ENCODE data around the gene CCDC174. TPM values are rescaled to one million over a fixed set of nuclear protein-coding genes. Genes with fewer than 3 reads are reported as not detected.

The CCDC174 gene
- total and polyA plus RNA-seq, 2 of the 4 experiments (the other 2 are of a cell fraction), result 5.9 to 9.6 TPM

- Histone ChIP-seq H2AK9ac (replicated peaks; ENCODE audit: low read depth, low read length, poor library complexity) (no peak overlapping the region), H3K9me3 (ENCODE audit: control insufficient read depth, insufficient read depth, low read length) (no peaks in the 10 kb centered on the region; the same call in 1 of the 2 replicates), H3K14ac (replicated peaks; ENCODE audit: low read depth, low read length) (no peak overlapping the region), H2BK5ac (ENCODE audit: low read depth, low read length, poor library complexity, severe bottlenecking) (no peak overlapping the region), H4K91ac (ENCODE audit: insufficient read depth, low read depth, low read length) (no peak overlapping the region), H3K18ac (ENCODE audit: low read depth, low read length) (no peak overlapping the region), H3K9ac (ENCODE audit: low read depth, low read length) (no peak overlapping the region), H2AK5ac (ENCODE audit: low read depth, low read length) (no peak overlapping the region), H3K56ac (ENCODE audit: extremely low read depth, insufficient read depth, low read length) (no peak overlapping the region), H3K27ac (ENCODE audit: insufficient read depth, low read length) (no peak overlapping the region), H2AFZ (replicated peaks; ENCODE audit: low read length, poor library complexity) (peak overlapping the region; percentile 53), H3K4me1 (ENCODE audit: control insufficient read depth, insufficient read depth, low read length) (peaks cover 8% of the 10 kb centered on the region), H3K79me1 (ENCODE audit: low read depth in 1 of 2, low read length in 2 of 2) (no peaks in the 10 kb centered on the region), H2BK120ac (ENCODE audit: low read depth, low read length) (no peak overlapping the region), H3K4me2 (ENCODE audit: low read depth, low read length) (no peak overlapping the region), H2BK15ac (ENCODE audit: low read depth, low read length) (no peak overlapping the region), H3K4me3 (ENCODE audit: insufficient read depth, low read depth, low read length) (no peak overlapping the region), H2BK20ac (ENCODE audit: low read depth, low read length) (no peak overlapping the region), H4K20me1 (ENCODE audit: insufficient read depth, low read length) (no peaks in the 10 kb centered on the region), H3K4ac (ENCODE audit: low read depth, low read length) (no peak overlapping the region), H4K8ac (ENCODE audit: low read depth in 2 of 2, low read length in 2 of 2) (no peak overlapping the region), H3K27me3 (ENCODE audit: control insufficient read depth, insufficient read depth, low read length) (no peaks in the 10 kb centered on the region), H4K5ac (ENCODE audit: low read depth, low read length) (no peak overlapping the region), H3K9me1 (ENCODE audit: insufficient read depth, low read length) (peaks cover 3% of the 10 kb centered on the region; the same call in 1 of the 2 replicates), H3K36me3 (ENCODE audit: control insufficient read depth, insufficient read depth, low read length) (no peaks in the 10 kb centered on the region), H3K23ac (ENCODE audit: low read depth, low read length) (no peak overlapping the region)
- dilution Hi-C loops (cut with HindIII; ENCODE audit: low sequenced_read_pairs, unreplicated experiment), result no loop called here
- in situ Hi-C loops (cut with MboI; ENCODE audit: low sequenced_read_pairs), result no loop called here
- TF ChIP-seq, protein P1, sequence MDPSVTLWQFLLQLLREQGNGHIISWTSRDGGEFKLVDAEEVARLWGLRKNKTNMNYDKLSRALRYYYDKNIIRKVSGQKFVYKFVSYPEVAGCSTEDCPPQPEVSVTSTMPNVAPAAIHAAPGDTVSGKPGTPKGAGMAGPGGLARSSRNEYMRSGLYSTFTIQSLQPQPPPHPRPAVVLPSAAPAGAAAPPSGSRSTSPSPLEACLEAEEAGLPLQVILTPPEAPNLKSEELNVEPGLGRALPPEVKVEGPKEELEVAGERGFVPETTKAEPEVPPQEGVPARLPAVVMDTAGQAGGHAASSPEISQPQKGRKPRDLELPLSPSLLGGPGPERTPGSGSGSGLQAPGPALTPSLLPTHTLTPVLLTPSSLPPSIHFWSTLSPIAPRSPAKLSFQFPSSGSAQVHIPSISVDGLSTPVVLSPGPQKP (IDR thresholded peaks at IDR 0.05; ENCODE audit: borderline replicate concordance, low read depth, low read length), result no peak
- TF ChIP-seq SMC3 (IDR thresholded peaks at IDR 0.05; ENCODE audit: low read depth, low read length) (no peak), MXI1 (IDR thresholded peaks at IDR 0.05; ENCODE audit: borderline replicate concordance, low read depth, low read length) (no peak), BHLHE40 (IDR thresholded peaks at IDR 0.05; ENCODE audit: low read depth, low read length) (no peak), MAZ (IDR thresholded peaks at IDR 0.05; ENCODE audit: borderline replicate concordance, low read depth, low read length) (no peak), CEBPB (IDR thresholded peaks at IDR 0.05; ENCODE audit: low read depth, low read length) (no peak)
- TF ChIP-seq, protein P2, sequence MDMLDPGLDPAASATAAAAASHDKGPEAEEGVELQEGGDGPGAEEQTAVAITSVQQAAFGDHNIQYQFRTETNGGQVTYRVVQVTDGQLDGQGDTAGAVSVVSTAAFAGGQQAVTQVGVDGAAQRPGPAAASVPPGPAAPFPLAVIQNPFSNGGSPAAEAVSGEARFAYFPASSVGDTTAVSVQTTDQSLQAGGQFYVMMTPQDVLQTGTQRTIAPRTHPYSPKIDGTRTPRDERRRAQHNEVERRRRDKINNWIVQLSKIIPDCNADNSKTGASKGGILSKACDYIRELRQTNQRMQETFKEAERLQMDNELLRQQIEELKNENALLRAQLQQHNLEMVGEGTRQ (IDR thresholded peaks at IDR 0.05; ENCODE audit: low read depth, low read length), result no peak
- intact Hi-C loops (cut with micrococcal nuclease), result no loop called here
- ChIA-PET POLR2A (ENCODE audit: unreplicated experiment) (no interaction called here), CTCF (no interaction called here)
- DNase-seq (no peak), ATAC-seq (ENCODE audit: low read depth) (no peak)
- BruUV-seq (replicated peaks), result no TSS peak
- WGBS, 2 experiments (ENCODE audit: extremely low coverage in 2 of 2, insufficient read length in 1 of 2), result 90% methylated on average over 2 of the region's 5 CpGs; no CpG with 5 or more reads in 1 of the 2 experiments
Measured at GRCh38 chr3:14631101-14631497, 20.5 kb upstream of the CCDC174 start.

Measured in IMR-90 (cell line).